Right lobe of liver (tissue), 6 donors: Measurements from ENCODE around the gene MAPKAP1. TPM values are rescaled to one million over a fixed set of nuclear protein-coding genes. Genes with fewer than 3 reads are reported as not detected.

ENCODE experiments used
- ATAC-seq, 4 donors: fragments of 200-7000 bp; cut with Tn5 transposase; one replicate each; pipeline ENCODE4 v1.9.1; 2020; ENCODE audit warnings: mild to moderate bottlenecking in 4 of 4, moderate library complexity in 4 of 4
- DNase-seq, 3 donors: peaks; one replicate each; pipeline ENCODE4 v3.0.0-alpha.2; 2020
- H3K27ac ChIP-seq, 3 donors: fragments of 200-600 bp; one replicate each; pipeline ENCODE4 v1.8.0; 2022
- H3K27me3 ChIP-seq, 2 donors: fragments of 200-600 bp; one replicate each; pipeline ENCODE4 v1.8.0; 2022
- H3K36me3 ChIP-seq, 4 donors: fragments of 200-600 bp; sonication (generic) in 1 of 4; one replicate each; pipeline versions ENCODE4 v1.5.1 to v1.8.0; 2017 to 2022; ENCODE audit warnings: control low read depth in 1 of 4
- H3K4me1 ChIP-seq, 4 donors: fragments of 200-600 bp; sonication (generic) in 1 of 4; one replicate each; pipeline versions ENCODE4 v1.5.1 to v1.8.0; 2017 to 2022; ENCODE audit warnings: control low read depth in 1 of 4
- H3K4me3 ChIP-seq, 3 donors: fragments of 200-600 bp; one replicate each; pipeline ENCODE4 v1.8.0; 2022
- H3K9me3 ChIP-seq, 4 donors: fragments of 200-600 bp; sonication (generic) in 1 of 4; one replicate each; pipeline versions ENCODE4 v1.5.1 to v1.8.0; 2017 to 2022; ENCODE audit warnings: control low read depth in 1 of 4
- POLR2A ChIP-seq: fragments of 450-650 bp; IDR thresholded peaks from one replicate; pipeline ENCODE4 v1.6.1; 2017; ENCODE audit warnings: antibody characterized with exemption, mild to moderate bottlenecking
- WGBS: methylation state at CpG from one replicate; pipeline ENCODE4 v1.1.6; 2018; ENCODE audit warnings: low coverage, low lambda C conversion rate; ENCODE audit not compliant: insufficient coverage; ENCODE audit errors: missing lambda C conversion rate; 5-methylcytosine and 5-hydroxymethylcytosine counted together
- intact Hi-C, 2 donors: fragments of 100-400 bp; cut with DNase I; formaldehyde crosslinking; loops; one replicate each; pipeline versions ENCODE4 v1.11.2 to v1.14.1; 2022
- total RNA-seq, 6 experiments: library from RNA; depleted of rRNA in 2 of 6; stranded (reverse); fragments of >200 nt in 2 of 6; fragmentation: NEBNext Ultra II Directional in 3 of 6; extraction: Animal tissue kit (Norgen Biotek cat#: 25700) in 3 of 6; gene quantifications; one replicate each; pipeline versions ENCODE4 v1.1.0 to v1.2.4, GENCODE V29; 2016 to 2023
- TF ChIP-seq, protein P1 (sequence below), 4 donors: fragments of 200-600 bp in 3 of 4; fragments of 450-650 bp in 1 of 4; IDR thresholded peaks; one replicate each; pipeline versions ENCODE4 v1.5.1 to v1.8.0; 2016 to 2022; ENCODE audit warnings: antibody characterized with exemption in 4 of 4, mild to moderate bottlenecking in 2 of 4
- donor health status: DM: no; HTN: yes; CAD: no.
- donor health status: DM: no; HTN: no; CAD: no.
- donor health status: DM: no; HTN: no; CAD: no.
- donor health status: DM: no; HTN: yes; CAD: no.
- donor health status: DM: no; HTN: yes; CAD: no.

Gene MAPKAP1
- total RNA-seq, 6 experiments from 2014 or later: 29.6 to 53.2 (median 48.3) TPM

DNA sequence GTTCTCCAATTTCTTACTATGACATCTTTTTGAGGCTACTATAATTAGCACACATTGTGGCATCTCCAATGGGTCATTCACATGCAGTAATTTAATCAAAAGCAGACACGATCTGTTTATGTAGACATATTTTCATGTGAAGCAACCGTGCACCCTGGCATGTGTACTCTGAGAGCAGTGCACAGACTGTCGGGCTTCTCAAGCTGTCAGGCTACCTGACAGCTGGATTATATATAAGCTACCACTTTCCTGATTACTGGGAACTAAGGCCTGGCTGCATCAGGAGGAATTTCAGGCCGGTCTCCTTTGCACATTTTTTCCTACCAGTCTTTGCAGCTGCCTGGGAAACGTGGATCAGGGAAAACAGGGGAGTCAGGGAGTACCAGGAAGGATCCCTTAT lies 197.5 kb downstream of the MAPKAP1 start:
- Histone ChIP-seq H3K4me3 (no peak overlapping the region), H3K27me3 (no peaks in the 10 kb centered on the region), H3K4me1 (peaks cover 0 to 12% (median 0%) of the 10 kb centered on the region in 4 donors), H3K9me3 (no peaks in the 10 kb centered on the region), H3K36me3 (no peaks in the 10 kb centered on the region), H3K27ac (no peak overlapping the region)
- WGBS: 40% methylated on average over 5 of the region's 5 CpGs
- TF ChIP-seq, protein P1, sequence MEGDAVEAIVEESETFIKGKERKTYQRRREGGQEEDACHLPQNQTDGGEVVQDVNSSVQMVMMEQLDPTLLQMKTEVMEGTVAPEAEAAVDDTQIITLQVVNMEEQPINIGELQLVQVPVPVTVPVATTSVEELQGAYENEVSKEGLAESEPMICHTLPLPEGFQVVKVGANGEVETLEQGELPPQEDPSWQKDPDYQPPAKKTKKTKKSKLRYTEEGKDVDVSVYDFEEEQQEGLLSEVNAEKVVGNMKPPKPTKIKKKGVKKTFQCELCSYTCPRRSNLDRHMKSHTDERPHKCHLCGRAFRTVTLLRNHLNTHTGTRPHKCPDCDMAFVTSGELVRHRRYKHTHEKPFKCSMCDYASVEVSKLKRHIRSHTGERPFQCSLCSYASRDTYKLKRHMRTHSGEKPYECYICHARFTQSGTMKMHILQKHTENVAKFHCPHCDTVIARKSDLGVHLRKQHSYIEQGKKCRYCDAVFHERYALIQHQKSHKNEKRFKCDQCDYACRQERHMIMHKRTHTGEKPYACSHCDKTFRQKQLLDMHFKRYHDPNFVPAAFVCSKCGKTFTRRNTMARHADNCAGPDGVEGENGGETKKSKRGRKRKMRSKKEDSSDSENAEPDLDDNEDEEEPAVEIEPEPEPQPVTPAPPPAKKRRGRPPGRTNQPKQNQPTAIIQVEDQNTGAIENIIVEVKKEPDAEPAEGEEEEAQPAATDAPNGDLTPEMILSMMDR (IDR thresholded peaks at IDR 0.05): no peak
- no peak for TF ChIP-seq POLR2A
- ATAC-seq (no peak), DNase-seq (no peak)
- intact Hi-C loops: no loop called here

DNA sequence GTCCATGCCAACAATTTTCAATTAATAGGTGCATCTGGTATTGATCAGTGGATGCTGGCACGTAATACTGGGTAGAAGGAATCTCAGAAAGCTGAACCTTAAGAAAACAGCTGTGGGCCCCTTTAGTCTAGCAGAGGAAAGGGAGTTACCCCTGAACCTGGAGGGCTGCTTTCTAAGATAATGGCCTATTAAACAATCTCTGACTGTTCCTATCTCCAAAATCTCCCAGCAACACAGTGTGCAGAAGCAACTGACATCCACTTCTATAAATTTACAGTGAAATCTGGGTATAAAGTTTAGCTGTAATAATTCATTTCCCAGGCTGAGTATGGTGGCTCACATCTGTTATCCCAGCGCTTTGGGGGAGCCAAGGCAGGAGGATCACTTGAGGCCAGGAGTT lies 198.8 kb downstream of the MAPKAP1 start:
- intact Hi-C loops: no loop called here
- no peaks in the 10 kb centered on the region for H3K9me3 ChIP-seq
- no peaks in the 10 kb centered on the region for H3K36me3 ChIP-seq
- no peaks in the 10 kb centered on the region for H3K27me3 ChIP-seq
- DNase-seq (no peak), ATAC-seq (no peak)
- no peak overlapping the region for H3K4me3 ChIP-seq
- TF ChIP-seq POLR2A: no peak
- TF ChIP-seq, protein P1 (IDR thresholded peaks at IDR 0.05): no peak
- WGBS: 91% methylated on average over 1 of the region's 2 CpGs
- H3K27ac ChIP-seq: no peak overlapping the region
- H3K4me1 ChIP-seq: peaks cover 0 to 3% (median 0%) of the 10 kb centered on the region in 4 donors

DNA sequence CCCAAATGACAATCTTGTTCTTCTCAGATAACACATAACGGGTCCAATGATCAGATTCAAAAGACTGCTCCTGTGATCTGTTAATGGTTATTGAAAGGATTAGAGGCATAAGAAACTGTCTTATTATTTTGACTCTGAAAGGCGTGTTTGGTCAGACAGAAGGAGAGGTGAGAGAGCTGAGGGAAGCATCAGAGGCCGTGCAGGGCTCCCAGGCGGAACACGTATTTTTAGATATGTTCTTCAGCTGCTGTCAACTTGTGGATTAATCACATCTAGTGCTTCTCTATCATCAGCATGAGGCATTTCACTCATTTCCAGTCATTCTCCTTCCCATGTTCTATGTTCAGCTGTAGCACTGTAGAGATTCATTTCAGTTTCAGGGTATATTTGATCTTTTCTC lies 199.8 kb downstream of the MAPKAP1 start:
- TF ChIP-seq, protein P1 (IDR thresholded peaks at IDR 0.05): no peak
- no peak for TF ChIP-seq POLR2A
- no peak for ATAC-seq
- 87% methylated on average over 5 of the region's 5 CpGs for WGBS
- H3K27ac ChIP-seq: no peak overlapping the region
- no peaks in the 10 kb centered on the region for H3K36me3 ChIP-seq
- no peaks in the 10 kb centered on the region for H3K9me3 ChIP-seq
- no peaks in the 10 kb centered on the region for H3K4me1 ChIP-seq
- no peak overlapping the region for H3K4me3 ChIP-seq
- DNase-seq: no peak
- no peaks in the 10 kb centered on the region for H3K27me3 ChIP-seq
- intact Hi-C loops: no loop called here

DNA sequence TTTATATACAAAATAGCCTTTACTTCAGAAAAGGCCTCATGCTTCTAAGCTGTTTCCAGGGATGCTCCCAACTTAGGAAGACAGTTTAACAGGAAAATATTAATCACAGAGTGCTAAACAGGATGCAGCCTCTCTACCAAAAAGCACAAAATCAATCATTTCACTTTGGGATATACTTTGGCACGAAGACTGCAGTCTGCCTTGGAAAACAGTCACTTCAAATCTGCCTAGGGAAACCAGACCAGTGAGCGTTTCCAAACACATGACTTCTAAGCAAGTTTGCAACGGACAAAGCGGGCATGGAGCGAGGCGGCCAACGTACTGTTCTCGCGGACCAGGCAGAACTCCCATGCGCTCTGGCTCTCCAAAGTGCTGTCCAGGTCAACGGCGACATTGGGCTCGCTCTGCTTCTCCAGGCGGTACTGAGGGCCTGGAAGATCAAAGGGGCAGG lies 201.0 kb downstream of the MAPKAP1 start:
- Histone ChIP-seq H3K4me3 (no peak overlapping the region), H3K36me3 (no peaks in the 10 kb centered on the region), H3K27me3 (no peaks in the 10 kb centered on the region), H3K9me3 (no peaks in the 10 kb centered on the region), H3K27ac (no peak overlapping the region), H3K4me1 (no peaks in the 10 kb centered on the region)
- DNase-seq (no peak), ATAC-seq (no peak)
- TF ChIP-seq POLR2A: no peak
- TF ChIP-seq, protein P1 (IDR thresholded peaks at IDR 0.05): no peak
- intact Hi-C loops: no loop called here
- 63% methylated on average over 9 of the region's 14 CpGs for WGBS

DNA sequence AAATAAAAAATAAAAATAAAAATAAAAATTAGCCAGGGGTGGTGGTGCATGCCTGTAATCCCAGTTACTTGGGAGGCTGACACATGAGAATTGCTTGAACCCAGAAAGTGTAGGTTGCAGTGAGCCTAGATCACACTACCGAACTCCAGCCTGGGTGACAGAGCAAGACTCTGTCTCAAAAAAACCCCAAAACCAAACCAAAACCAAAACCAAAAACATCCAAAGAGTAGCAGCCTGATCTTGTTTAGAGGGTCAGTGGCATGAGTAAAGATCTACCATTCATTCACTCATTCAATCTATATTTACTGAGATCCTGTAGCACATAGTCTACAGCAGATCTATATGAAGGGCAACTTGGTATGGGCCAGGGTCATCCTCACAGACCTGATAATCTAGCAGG lies 202.4 kb downstream of the MAPKAP1 start:
- DNase-seq: no peak
- intact Hi-C loops: no loop called here
- H3K36me3 ChIP-seq: no peaks in the 10 kb centered on the region
- WGBS: 86% methylated on average over 1 of the region's 1 CpG
- no peak for ATAC-seq
- no peaks in the 10 kb centered on the region for H3K4me1 ChIP-seq
- no peak overlapping the region for H3K4me3 ChIP-seq
- no peaks in the 10 kb centered on the region for H3K9me3 ChIP-seq
- no peaks in the 10 kb centered on the region for H3K27me3 ChIP-seq
- TF ChIP-seq POLR2A: no peak
- TF ChIP-seq, protein P1 (IDR thresholded peaks at IDR 0.05): no peak
- no peak overlapping the region for H3K27ac ChIP-seq
